Measurements from ENCODE around the gene AXIN2.
"Not testable (repeated sequence)": the region's sequence is repeated elsewhere in the genome, so short reads cannot be mapped to it uniquely, and the experiment has no call there.

Gene AXIN2

GRCh38 chr17:65509032-65509431 lies 52.4 kb downstream of the AXIN2 start:
- DNase-seq (ENCODE audit: extremely low read depth, insufficient read length) = no peak

GRCh38 chr17:65504673-65505072 lies 56.8 kb downstream of the AXIN2 start:
- H3K4me3 ChIP-seq (replicated peaks; ENCODE audit: low read depth, low read length); DNase-seq (ENCODE audit: extremely low read depth, insufficient read length); H3K27me3 ChIP-seq (replicated peaks; ENCODE audit: control insufficient read depth, insufficient read depth, low read length); H3K36me3 ChIP-seq (ENCODE audit: control insufficient read depth, insufficient read depth, low read length): not testable (repeated sequence)

More at GRCh38 chr17:65509032-65509431, 52.4 kb downstream of the AXIN2 start:
- Histone ChIP-seq H3K27me3 (replicated peaks; ENCODE audit: control insufficient read depth, insufficient read depth, low read length) (no peaks in the 10 kb centered on the region; the same call in 1 of the 2 replicates), H3K4me3 (replicated peaks; ENCODE audit: low read depth, low read length) (no peak overlapping the region), H3K36me3 (ENCODE audit: control insufficient read depth, insufficient read depth, low read length) (no peaks in the 10 kb centered on the region)
- no peak for TF ChIP-seq CTCF (IDR thresholded peaks at IDR 0.05; ENCODE audit: insufficient read depth, low read length, poor library complexity, severe bottlenecking)

- Histone ChIP-seq H3K27me3 (replicated peaks; ENCODE audit: control insufficient read depth, insufficient read depth, low read length) (no peaks in the 10 kb centered on the region), H3K36me3 (ENCODE audit: control insufficient read depth, insufficient read depth, low read length) (no peaks in the 10 kb centered on the region), H3K4me3 (replicated peaks; ENCODE audit: low read depth, low read length) (no peak overlapping the region)
- no peak for DNase-seq (ENCODE audit: extremely low read depth, insufficient read length)
- no peak for TF ChIP-seq CTCF (IDR thresholded peaks at IDR 0.05; ENCODE audit: insufficient read depth, low read length, poor library complexity, severe bottlenecking)
Observed at GRCh38 chr17:65504141-65504540, 57.3 kb downstream of the AXIN2 start.

GRCh38 chr17:65503557-65503956 lies 57.9 kb downstream of the AXIN2 start:
- Histone ChIP-seq H3K27me3 (replicated peaks; ENCODE audit: control insufficient read depth, insufficient read depth, low read length) (no peaks in the 10 kb centered on the region), H3K36me3 (ENCODE audit: control insufficient read depth, insufficient read depth, low read length) (no peaks in the 10 kb centered on the region), H3K4me3 (replicated peaks; ENCODE audit: low read depth, low read length) (no peak overlapping the region)
- no peak for DNase-seq (ENCODE audit: extremely low read depth, insufficient read length)
- no peak for TF ChIP-seq CTCF (IDR thresholded peaks at IDR 0.05; ENCODE audit: insufficient read depth, low read length, poor library complexity, severe bottlenecking)

GRCh38 chr17:65498816-65499215 lies 62.6 kb downstream of the AXIN2 start:
- Histone ChIP-seq H3K4me3 (replicated peaks; ENCODE audit: low read depth, low read length) (no peak overlapping the region), H3K36me3 (ENCODE audit: control insufficient read depth, insufficient read depth, low read length) (no peaks in the 10 kb centered on the region), H3K27me3 (replicated peaks; ENCODE audit: control insufficient read depth, insufficient read depth, low read length) (no peaks in the 10 kb centered on the region; the same call in 1 of the 2 replicates)
- no peak for DNase-seq (ENCODE audit: extremely low read depth, insufficient read length)
- no peak for TF ChIP-seq CTCF (IDR thresholded peaks at IDR 0.05; ENCODE audit: insufficient read depth, low read length, poor library complexity, severe bottlenecking)

- no peaks in the 10 kb centered on the region for H3K36me3 ChIP-seq (ENCODE audit: control insufficient read depth, insufficient read depth, low read length)
- H3K27me3 ChIP-seq (replicated peaks; ENCODE audit: control insufficient read depth, insufficient read depth, low read length) = no peaks in the 10 kb centered on the region; the same call in 1 of the 2 replicates
- no peak for DNase-seq (ENCODE audit: extremely low read depth, insufficient read length)
- no peak for TF ChIP-seq CTCF (IDR thresholded peaks at IDR 0.05; ENCODE audit: insufficient read depth, low read length, poor library complexity, severe bottlenecking)
- no peak overlapping the region for H3K4me3 ChIP-seq (replicated peaks; ENCODE audit: low read depth, low read length)
Observed at GRCh38 chr17:65496801-65497200, 64.6 kb downstream of the AXIN2 start.

All from GM06990 (cell line).